Medulla oblongata (tissue), 1 donor: ENCODE measurements around the gene IFNGR1.
"Not testable (repeated sequence)": the region's sequence is repeated elsewhere in the genome, so short reads cannot be mapped to it uniquely, and the experiment has no call there.

Source experiments
- DNase-seq: peaks from one replicate; pipeline ENCODE4 v3.0.0-alpha.2; 2015; ENCODE audit errors: extremely low spot score

IFNGR1 gene

GRCh38 chr6:137213813-137214212, 5.4 kb downstream of the IFNGR1 start:
- no peak for DNase-seq

- DNase-seq, result no peak
Observed at GRCh38 chr6:137213331-137213740, 5.8 kb downstream of the IFNGR1 start.

GRCh38 chr6:137211910-137212309, 7.3 kb downstream of the IFNGR1 start:
- DNase-seq, result no peak

GRCh38 chr6:137210903-137211302, 8.3 kb downstream of the IFNGR1 start:
- DNase-seq, result no peak

- DNase-seq, result no peak
Observed at GRCh38 chr6:137208279-137208678, 10.9 kb downstream of the IFNGR1 start.

GRCh38 chr6:137207457-137207856, 11.7 kb downstream of the IFNGR1 start:
- DNase-seq, result not testable (repeated sequence)

GRCh38 chr6:137206577-137206976, 12.6 kb downstream of the IFNGR1 start:
- DNase-seq, result no peak

- DNase-seq, result no peak
Observed at GRCh38 chr6:137203256-137203655, 15.9 kb downstream of the IFNGR1 start.

- DNase-seq, result peak; percentile 77
Observed at GRCh38 chr6:137202078-137202477, 17.1 kb downstream of the IFNGR1 start.

GRCh38 chr6:137201006-137201405, 18.2 kb downstream of the IFNGR1 start:
- DNase-seq, result no peak

- no peak for DNase-seq
Observed at GRCh38 chr6:137200288-137200687, 18.9 kb downstream of the IFNGR1 start.

GRCh38 chr6:137197684-137198645, 21.2 kb downstream of the IFNGR1 start:
- DNase-seq, result no peak

GRCh38 chr6:137193256-137194070, 25.7 kb downstream of the IFNGR1 start:
- DNase-seq, result no peak

- no peak for DNase-seq
Observed at GRCh38 chr6:137192821-137193220, 26.4 kb downstream of the IFNGR1 start.

GRCh38 chr6:137191670-137192069, 27.5 kb downstream of the IFNGR1 start:
- no peak for DNase-seq

GRCh38 chr6:137191236-137191635, 27.9 kb downstream of the IFNGR1 start:
- DNase-seq, result no peak

- no peak for DNase-seq
Observed at GRCh38 chr6:137190583-137191094, 28.5 kb downstream of the IFNGR1 start.

GRCh38 chr6:137188855-137189254, 30.3 kb downstream of the IFNGR1 start:
- no peak for DNase-seq

GRCh38 chr6:137185290-137185689, 33.9 kb downstream of the IFNGR1 start:
- DNase-seq, result no peak

GRCh38 chr6:137182654-137183073, 36.5 kb downstream of the IFNGR1 start:
- no peak for DNase-seq

GRCh38 chr6:137181891-137182653, 37.1 kb downstream of the IFNGR1 start:
- DNase-seq, result no peak

- no peak for DNase-seq
Observed at GRCh38 chr6:137177611-137178010, 41.6 kb downstream of the IFNGR1 start.
